GM12872 (cell line): ENCODE data around the gene ID3.
A peak's percentile ranks its signal among the peaks of the same experiment; 100 is the strongest.

Experiments used
- TF ChIP-seq, protein P1 (sequence below): IDR thresholded peaks from 3 replicates; pipeline ENCODE4 v1.5.1; 2011; ENCODE audit warnings: low read depth, mild to moderate bottlenecking, low read length, moderate library complexity; ENCODE audit not compliant: insufficient read depth

ID3 gene

DNA sequence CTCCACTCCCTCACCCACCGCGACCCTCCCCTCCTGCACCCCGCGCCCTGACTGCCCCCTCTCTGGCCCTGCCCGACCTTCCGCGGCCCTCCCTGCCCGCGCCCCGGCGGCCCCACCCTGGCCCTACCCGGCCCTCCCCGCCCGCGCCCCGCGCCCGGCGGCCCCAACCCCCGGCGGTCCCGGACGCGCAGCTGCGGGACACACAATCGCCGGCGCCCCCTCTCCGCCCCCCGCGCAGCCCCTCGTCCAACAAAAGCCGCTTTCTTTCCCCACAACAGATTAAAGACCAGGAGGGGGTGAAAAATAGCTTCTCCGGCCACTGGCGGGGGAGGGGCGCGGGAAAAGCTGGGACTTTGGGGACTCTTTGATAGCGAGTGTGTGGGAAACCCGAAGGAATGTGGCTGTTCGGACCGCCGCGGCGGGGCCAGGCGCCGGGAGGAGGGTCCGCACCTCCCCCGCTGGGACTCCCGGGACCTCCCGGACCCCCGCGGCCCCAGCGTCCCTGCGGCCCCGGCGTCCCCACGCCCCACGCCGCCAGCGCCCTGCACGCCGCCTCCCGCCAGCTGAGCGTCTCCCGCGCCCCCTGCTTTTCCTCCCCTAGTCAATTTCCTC, 8.8 kb upstream of the ID3 start:
- TF ChIP-seq, protein P1, sequence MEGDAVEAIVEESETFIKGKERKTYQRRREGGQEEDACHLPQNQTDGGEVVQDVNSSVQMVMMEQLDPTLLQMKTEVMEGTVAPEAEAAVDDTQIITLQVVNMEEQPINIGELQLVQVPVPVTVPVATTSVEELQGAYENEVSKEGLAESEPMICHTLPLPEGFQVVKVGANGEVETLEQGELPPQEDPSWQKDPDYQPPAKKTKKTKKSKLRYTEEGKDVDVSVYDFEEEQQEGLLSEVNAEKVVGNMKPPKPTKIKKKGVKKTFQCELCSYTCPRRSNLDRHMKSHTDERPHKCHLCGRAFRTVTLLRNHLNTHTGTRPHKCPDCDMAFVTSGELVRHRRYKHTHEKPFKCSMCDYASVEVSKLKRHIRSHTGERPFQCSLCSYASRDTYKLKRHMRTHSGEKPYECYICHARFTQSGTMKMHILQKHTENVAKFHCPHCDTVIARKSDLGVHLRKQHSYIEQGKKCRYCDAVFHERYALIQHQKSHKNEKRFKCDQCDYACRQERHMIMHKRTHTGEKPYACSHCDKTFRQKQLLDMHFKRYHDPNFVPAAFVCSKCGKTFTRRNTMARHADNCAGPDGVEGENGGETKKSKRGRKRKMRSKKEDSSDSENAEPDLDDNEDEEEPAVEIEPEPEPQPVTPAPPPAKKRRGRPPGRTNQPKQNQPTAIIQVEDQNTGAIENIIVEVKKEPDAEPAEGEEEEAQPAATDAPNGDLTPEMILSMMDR: no peak

DNA sequence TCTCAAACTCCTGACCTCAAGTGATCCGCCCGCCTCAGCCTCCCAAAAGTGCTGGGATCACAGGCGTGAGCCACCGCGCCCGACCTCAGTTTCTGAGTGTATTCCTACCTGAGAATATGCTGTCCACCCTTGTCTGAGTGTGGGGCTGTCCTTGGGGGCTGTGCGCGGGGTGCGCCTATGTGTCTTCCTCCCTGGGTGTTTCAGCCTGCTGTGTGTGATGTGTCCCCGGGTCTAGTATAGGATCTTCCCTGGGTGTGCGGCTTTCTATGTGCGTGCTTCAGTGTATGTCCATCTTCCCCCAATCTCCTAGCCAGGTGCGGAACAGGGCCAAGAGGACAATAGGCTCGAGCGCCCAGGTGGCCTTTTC, 8.3 kb upstream of the ID3 start:
- TF ChIP-seq, protein P1: no peak

DNA sequence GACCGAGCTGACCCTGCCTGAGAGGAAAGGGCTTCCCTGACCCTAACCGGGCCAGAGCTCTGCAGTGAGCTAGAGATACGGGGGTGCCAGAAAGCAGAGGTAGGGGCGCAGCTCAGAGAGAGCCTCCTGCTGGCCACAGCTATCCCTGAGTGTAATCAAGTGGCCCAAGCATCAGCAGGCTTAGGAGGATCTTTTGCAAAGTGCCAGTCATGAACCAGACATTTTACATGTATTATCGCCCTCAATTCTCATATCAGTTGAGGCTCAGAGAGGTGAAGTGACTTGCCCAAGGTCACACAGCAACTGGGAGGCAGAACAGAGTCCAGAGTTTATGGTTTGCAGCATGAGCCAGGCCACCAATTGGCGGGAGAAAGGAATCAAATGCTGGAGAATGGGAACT, 7.0 kb upstream of the ID3 start:
- TF ChIP-seq, protein P1: peak; percentile 45

DNA sequence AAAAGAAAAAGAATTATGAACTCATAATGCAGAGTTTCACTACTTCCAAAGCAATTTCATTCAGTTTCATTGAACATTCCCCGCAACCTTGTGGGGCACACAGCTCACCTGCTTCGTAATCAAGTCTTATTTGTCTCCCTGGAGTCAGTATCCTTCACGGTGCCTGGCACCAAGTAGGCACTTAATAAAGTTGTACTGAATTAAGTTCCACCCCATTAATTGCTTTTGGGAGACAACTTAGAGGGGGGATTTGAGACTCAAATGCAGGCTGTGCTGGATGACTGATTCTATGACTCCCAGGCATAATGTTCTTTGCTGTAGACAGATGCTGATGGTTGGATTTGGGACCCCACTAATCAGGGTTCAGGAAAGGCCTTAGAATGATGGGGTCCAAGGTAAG, 6.5 kb upstream of the ID3 start:
- TF ChIP-seq, protein P1: no peak

DNA sequence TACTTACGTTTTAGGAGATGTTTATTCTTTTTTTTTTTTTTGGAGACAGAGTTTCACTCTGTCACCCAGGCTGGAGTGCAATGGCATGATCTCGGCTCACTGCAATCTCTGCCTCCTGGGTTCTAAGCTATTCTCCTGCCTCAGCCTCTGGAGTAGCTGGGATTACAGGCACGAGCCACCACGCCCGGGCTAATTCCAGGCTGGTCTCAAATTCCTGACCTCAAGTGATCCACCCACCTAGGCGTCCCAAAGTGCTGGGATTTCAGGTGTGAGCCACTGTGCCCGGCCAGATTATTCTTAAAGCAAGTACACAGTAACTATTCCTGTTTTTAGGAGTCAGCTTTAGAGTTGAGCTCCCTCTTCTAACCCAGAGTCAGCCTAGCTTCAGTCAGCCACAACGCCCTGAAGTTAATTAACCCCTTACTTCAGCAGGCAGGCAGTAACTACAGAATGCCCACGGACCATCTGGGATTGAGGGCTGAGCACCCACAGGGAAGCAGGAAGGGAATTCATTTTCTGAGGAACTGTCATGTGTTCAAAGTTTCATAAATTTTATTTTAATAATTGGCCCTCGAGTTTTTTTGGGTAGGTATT, 5.3 kb upstream of the ID3 start:
- TF ChIP-seq, protein P1: no peak

DNA sequence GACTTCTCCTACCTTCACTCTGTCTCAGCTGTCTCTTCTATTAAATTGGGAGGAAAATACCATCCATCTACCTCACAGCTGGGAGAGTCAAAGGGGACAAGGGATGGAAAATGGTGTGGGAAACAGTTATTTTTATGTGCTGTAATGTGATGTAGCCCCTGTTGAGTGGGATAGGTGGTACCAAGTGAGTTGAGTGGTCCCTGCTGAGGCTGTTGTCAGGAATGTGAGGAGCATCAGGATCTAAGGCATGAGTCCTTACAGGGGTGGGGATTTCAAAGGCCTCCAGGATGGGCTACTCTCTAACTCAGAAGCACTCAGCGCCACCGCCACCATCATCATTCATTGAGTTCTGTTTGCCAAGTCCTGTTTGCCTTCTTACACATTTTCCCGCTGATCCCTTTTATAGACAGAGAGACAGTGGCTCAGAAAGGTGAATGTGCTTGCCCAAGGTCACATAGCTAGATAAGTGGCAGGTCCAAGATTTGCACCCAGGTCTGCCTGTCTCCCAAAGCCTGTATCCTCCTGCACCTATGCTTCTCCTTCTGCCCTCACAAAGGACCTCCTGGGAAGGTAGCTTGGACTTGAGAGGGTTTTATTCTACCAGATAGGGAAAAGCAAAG, 4.6 kb upstream of the ID3 start:
- TF ChIP-seq, protein P1: no peak

DNA sequence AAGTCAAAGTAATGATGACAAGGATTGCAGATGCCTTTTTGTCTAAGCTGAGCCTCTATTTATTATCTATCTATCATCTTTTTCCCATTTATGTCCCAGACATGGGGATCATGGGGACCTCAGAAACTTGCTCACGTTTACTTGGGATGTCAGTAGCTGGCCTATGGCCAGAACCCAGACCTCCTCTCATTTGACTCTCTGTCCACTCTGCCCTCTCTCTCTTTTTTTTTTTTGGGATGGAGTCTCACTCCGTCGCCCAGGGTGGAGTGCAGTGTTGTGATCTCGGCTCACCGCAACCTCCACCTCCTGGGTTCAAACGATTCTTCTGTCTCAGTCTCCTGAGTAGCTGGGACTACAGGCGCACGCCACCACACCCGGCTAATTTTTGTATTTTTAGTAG, 3.7 kb upstream of the ID3 start:
- TF ChIP-seq, protein P1: no peak
